GM19324 (cell line): Measurements from ENCODE around the gene MATR3.
"Not testable (repeated sequence)": the region's sequence is repeated elsewhere in the genome, so short reads cannot be mapped to it uniquely, and the experiment has no call there.

Source experiments
- ATAC-seq: cut with Tn5 transposase; IDR thresholded peaks from one replicate; pipeline ENCODE4 v1.9.1; 2021; ENCODE audit warnings: mild to moderate bottlenecking, moderate library complexity; ENCODE audit not compliant: unreplicated experiment, low FRiP score

Gene MATR3

GRCh38 chr5:139295346-139296057 lies 2.0 kb downstream of the MATR3 start:
- no peak for ATAC-seq

DNA sequence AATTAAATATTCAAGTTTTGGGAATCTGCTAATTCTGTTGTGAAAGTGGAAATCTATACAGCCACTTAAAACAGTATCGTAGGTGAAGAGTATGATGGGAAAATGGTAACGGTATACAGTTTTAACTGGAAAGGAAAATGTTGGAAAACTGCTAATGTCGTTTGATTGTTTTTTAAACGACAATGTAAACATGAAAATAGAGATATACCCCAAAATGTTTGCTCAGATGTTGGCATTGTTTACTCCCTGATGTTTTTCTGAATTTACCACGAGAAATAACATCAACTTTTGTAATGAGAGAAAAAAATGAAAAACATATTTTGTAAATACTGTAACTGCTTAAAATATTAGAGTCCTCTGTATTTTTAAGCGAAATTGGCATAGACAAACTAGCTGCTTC lies 2.7 kb downstream of the MATR3 start:
- no peak for ATAC-seq

GRCh38 chr5:139296862-139297326 lies 3.4 kb downstream of the MATR3 start:
- no peak for ATAC-seq

DNA sequence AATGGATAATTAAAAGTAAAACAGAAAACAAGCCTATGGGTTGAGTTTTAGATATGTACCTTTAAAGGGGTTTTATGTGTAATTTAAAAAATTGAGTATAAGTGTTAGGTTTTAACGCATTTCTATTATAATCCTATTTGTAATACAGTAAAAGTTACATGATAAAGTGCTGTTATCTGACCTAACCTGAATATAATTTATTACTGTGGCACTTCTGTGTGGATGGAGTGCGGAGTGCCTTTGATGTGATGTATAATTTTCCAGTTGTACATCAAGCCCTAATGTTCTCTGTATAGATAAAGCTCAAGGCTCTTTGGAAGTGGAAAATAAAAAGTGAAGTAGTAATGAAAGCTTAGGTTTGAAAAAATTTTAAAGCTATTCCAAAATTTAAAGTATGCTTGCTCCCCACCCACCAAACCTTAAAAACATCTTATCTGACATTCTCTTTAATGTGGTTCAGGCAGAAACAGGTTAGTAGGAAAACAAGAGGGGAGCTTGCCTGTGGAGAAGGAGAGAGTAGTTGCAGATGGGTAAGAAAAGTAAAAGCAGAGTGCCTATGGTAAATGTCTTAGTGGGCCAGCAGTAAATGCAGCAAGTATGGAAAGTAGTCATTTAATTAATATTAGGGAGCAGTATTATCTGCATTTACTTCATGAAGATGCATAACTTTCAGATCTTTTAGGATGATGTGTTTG lies 4.0 kb downstream of the MATR3 start:
- no peak for ATAC-seq

DNA sequence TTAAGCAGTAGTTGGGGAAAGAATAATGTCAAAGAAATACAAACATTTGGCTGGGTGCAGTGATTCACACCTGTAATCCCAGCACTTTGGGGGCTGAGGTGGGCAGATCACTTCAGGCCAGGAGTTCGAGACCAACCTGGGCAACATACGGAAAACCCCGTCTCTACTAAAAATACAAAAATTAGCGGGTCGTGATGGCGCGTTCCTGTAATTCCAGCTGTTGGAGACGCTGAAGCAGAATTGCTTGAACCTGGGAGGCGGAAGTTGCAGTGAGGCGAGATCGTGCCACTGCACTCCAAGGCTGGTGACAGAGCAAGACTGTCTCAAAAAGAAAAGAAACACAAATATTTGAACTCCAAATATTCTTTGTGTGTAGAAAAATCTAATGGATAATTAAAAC lies 4.7 kb downstream of the MATR3 start:
- ATAC-seq = no peak

DNA sequence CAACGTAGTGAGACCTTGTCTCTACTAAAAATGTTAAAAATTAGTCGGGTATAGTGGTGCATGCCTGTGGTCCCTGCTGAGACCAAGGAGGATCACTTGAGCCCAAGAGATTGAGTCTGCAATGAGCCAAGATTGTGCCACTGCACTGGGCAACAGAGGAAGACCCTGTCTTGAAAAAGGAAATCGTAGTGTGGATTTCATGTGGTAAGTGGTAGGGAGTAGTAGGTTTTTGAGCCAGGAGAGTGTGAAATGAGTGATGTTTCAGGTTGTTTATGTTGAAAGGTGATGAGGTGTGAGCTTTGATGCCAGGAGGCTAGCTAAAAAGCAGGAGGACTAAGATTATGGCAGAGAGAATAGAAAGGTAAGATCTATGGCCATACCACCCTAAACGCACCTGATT lies 5.9 kb downstream of the MATR3 start:
- no peak for ATAC-seq

- no peak for ATAC-seq
These were observed 8.4 kb downstream of the MATR3 start for GRCh38 chr5:139301808-139302499.

DNA sequence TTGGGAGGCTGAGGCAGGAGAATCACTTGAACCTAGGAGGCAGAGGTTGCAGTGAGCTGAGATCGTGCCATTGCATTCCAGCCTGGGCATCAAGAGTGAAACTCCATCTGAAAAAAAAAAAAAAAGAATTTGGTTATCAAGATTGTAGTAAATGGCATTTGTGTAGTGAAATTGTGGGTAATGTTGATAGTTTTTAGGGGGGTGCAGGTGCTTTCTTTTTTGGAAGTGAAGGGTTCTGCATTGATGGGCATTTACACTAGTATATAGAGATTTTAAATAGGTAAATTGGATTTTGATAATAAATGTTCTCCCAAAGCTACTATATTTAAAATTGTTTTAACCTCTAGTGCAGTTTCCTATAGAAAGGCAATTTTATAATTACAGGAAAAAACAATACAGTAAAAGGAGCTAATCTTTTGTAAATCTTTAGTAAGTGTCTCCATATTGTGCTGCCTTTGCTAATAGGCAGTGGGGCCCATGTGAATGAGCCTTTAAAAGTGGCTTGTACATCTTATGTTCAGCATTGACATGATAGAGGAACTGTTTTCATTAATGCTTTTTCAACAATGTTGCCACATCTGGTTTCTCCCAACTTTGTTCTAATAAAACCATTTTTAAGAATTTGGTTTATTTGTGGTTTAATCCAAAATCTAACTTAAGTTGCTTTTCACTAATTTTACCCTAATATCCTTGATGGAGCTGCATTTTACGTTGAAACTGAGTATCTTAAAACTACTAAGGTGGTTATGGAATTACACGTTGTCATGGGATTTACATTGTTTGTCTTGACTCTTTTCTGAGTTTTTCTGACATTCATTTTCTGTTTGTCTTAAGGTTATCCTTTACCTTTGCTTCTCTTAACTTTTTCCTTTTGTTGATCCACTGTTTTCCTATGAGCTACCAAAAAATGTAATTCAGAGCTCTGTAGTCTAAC lies 11.1 kb downstream of the MATR3 start:
- ATAC-seq = no peak

DNA sequence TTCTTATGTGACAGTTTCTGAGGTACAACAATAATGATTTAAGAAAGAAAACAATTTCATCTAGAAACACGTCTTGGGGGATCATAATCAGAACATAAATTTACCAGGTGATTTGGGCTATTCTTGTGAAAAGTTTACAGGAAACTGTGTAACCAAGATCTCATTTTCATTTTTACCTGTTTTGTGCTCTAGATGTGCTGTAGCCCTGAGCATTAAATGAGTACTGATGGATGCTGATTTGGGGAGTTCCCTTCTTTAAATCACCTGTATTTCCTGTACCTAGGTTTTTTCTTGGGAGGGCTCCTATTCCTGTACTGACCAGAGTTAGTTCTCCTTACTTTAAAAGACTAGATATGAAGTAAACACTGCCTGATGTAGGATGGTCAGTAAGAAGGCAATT lies 12.7 kb downstream of the MATR3 start:
- ATAC-seq = no peak

- ATAC-seq = no peak
These were observed 13.3 kb downstream of the MATR3 start for GRCh38 chr5:139306628-139307379.

- no peak for ATAC-seq
These were observed 15.3 kb downstream of the MATR3 start for GRCh38 chr5:139308797-139309196.

- ATAC-seq = not testable (repeated sequence)
These were observed 17.2 kb downstream of the MATR3 start for GRCh38 chr5:139310715-139311186.

DNA sequence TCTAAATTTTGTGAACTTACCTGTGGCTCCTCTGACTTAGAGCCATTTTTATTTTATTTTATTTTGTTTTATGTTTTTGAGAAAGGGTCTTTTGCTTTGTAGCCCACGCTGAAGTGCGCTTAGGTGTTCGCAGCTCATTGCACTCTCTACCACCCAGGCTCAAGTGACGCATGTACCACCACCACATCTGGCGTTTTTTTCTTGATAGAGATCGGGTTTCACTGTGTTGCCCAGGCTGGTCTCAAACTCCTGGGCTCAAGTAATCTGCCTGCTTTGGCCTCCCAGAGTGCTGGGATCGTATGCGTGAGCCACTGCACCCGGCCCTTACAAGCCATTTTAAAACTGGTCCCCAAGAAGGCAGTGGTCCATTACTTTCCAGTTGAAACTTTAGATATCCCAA lies 18.5 kb downstream of the MATR3 start:
- ATAC-seq = no peak

- no peak for ATAC-seq
These were observed 20.7 kb downstream of the MATR3 start for GRCh38 chr5:139314276-139314675.

- no peak for ATAC-seq
These were observed 21.6 kb downstream of the MATR3 start for GRCh38 chr5:139315056-139315615.

- no peak for ATAC-seq
These were observed 42.3 kb downstream of the MATR3 start for GRCh38 chr5:139335811-139336210.

- ATAC-seq = no peak
These were observed 46.5 kb downstream of the MATR3 start for GRCh38 chr5:139340051-139340450.

DNA sequence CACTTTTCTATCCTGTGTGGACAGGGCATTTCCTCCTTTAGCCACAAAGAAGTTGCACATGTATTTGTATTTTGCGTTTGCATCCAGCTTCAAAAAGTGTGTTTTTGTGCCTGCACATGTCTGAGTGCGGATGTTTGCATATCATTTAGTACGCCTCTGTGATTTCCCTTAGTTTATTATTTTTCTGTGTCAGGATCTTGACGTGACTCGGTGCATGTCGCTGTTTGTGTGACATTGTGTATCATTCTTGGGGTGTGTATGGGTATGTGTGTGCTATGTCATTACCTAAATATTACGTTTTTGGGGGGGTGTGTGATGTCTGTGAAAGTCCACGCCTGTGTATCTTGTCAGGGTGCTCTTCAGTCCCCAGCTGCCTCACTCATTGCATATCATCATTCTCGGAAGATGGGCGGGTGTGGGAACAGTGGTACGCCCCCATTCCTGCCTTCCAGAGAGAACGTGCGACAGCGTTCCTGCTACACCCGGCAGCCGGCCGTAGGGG lies 47.7 kb downstream of the MATR3 start:
- no peak for ATAC-seq
